H1 (cell line): ENCODE results near the gene INAVA. TPM values are rescaled to one million over a fixed set of nuclear protein-coding genes. Genes with fewer than 3 reads are reported as not detected.

ENCODE experiments used
- CTCF ChIA-PET: fragments of 300-600 bp; sonication (Branson Sonifier 250); formaldehyde crosslinking; loops from one replicate; lab custom pipeline; 2021; ENCODE audit not compliant: partially characterized antibody; lab: Charles Lee
- POLR2A ChIA-PET: fragments of 300-600 bp; sonication (Branson Sonifier 250); formaldehyde crosslinking; loops from one replicate; lab custom pipeline; 2021; ENCODE audit warnings: inconsistent platforms; ENCODE audit not compliant: partially characterized antibody; lab: Charles Lee
- DNase-seq, 2 experiments: peaks; one replicate each; pipeline versions ENCODE4 v3.0.0 to v3.0.0-alpha.2; 2010 to 2022; ENCODE audit warnings: low spot score in 2 of 2, low read depth in 1 of 2, mixed read lengths in 1 of 2
- FAIRE-seq: peaks from 2 replicates; lab custom pipeline; 2011; peaks lifted over from hg19 to GRCh38; lab: Jason Lieb, UNC
- H2AFZ ChIP-seq: 2 replicates; pipeline ENCODE4 v1.8.1; 2012; ENCODE audit warnings: low read length, inconsistent platforms
- H2AK5ac ChIP-seq: 2 replicates; pipeline ENCODE4 v1.6.1; 2013; ENCODE audit warnings: low read depth, low read length
- H2BK120ac ChIP-seq: replicated peaks from 2 replicates; pipeline ENCODE3; 2013; ENCODE audit warnings: low read depth, low read length, inconsistent platforms
- H2BK12ac ChIP-seq: 2 replicates; pipeline ENCODE4 v1.6.1; 2013; ENCODE audit warnings: low read depth, low read length
- H2BK15ac ChIP-seq: 2 replicates; pipeline ENCODE4 v1.6.1; 2013; ENCODE audit warnings: low read length
- H2BK20ac ChIP-seq: 2 replicates; pipeline ENCODE4 v1.6.1; 2013; ENCODE audit warnings: low read length
- H2BK5ac ChIP-seq: 2 replicates; pipeline ENCODE4 v1.6.1; 2013; ENCODE audit warnings: low read depth, low read length
- H3K14ac ChIP-seq: 2 replicates; pipeline ENCODE4 v1.6.1; 2013; ENCODE audit warnings: inconsistent platforms; ENCODE audit not compliant: insufficient read length
- H3K18ac ChIP-seq: 2 replicates; pipeline ENCODE4 v1.6.1; 2013; ENCODE audit warnings: low read length; ENCODE audit errors: extremely low read depth
- H3K23ac ChIP-seq: 2 replicates; pipeline ENCODE4 v1.6.1; 2013; ENCODE audit warnings: inconsistent platforms; ENCODE audit not compliant: insufficient read length
- H3K23me2 ChIP-seq: 2 replicates; pipeline ENCODE4 v1.6.1; 2013; ENCODE audit warnings: low read depth, low read length
- H3K27ac ChIP-seq: 2 replicates; pipeline ENCODE4 v1.6.1; 2011; ENCODE audit warnings: low read depth, low read length, inconsistent platforms
- H3K27me3 ChIP-seq, 4 experiments: replicated peaks in 1 of 4; 1 replicate in 1 of 4; 2 replicates in 3 of 4; pipeline versions ENCODE4 v1.6.1 to v1.8.1; 2011 to 2013; ENCODE audit warnings: low read length in 3 of 4, mild to moderate bottlenecking in 3 of 4, inconsistent platforms in 2 of 4, mixed read lengths in 2 of 4, moderate library complexity in 1 of 4; ENCODE audit not compliant: control insufficient read depth in 3 of 4, insufficient read depth in 3 of 4; ENCODE audit errors: extremely low read depth in 1 of 4
- H3K36me3 ChIP-seq, 4 experiments: 2 replicates each; pipeline versions ENCODE4 v1.6.1 to v1.8.1; 2011 to 2013; ENCODE audit warnings: mild to moderate bottlenecking in 4 of 4, low read length in 3 of 4, moderate library complexity in 2 of 4, control low read depth in 1 of 4, inconsistent platforms in 1 of 4; ENCODE audit not compliant: insufficient read depth in 4 of 4, control insufficient read depth in 2 of 4
- H3K4ac ChIP-seq: replicated peaks from 2 replicates; pipeline ENCODE3; 2013; ENCODE audit warnings: low read length, low read depth, mixed read lengths, inconsistent platforms; ENCODE audit not compliant: insufficient read length
- H3K4me1 ChIP-seq, 4 experiments: replicated peaks in 1 of 4; 1 replicate in 1 of 4; 2 replicates in 3 of 4; pipeline versions ENCODE4 v1.6.1 to v1.8.1; 2011 to 2013; ENCODE audit warnings: low read length in 3 of 4, inconsistent platforms in 2 of 4, mixed read lengths in 1 of 4; ENCODE audit not compliant: insufficient read depth in 4 of 4, control insufficient read depth in 3 of 4
- H3K4me2 ChIP-seq, 2 experiments: 2 replicates each; pipeline versions ENCODE4 v1.6.1 to v1.8.1; 2011 to 2013; ENCODE audit warnings: low read depth in 2 of 2, low read length in 2 of 2, control low read depth in 1 of 2, inconsistent platforms in 1 of 2, mild to moderate bottlenecking in 1 of 2; ENCODE audit not compliant: insufficient read depth in 1 of 2
- H3K4me3 ChIP-seq, 4 experiments: fragments of 200-600, 300-600 bp in 1 of 4; sonication (generic), shearing (Covaris generic), sonication (Bioruptor Twin) in 1 of 4; 2 replicates each; pipeline versions ENCODE4 v1.5.1 to v1.8.1; 2011 to 2016; ENCODE audit warnings: low read length in 4 of 4, low read depth in 3 of 4, control low read depth in 2 of 4, inconsistent platforms in 2 of 4, mild to moderate bottlenecking in 2 of 4, mixed read lengths in 1 of 4, moderate library complexity in 1 of 4; ENCODE audit not compliant: insufficient read depth in 2 of 4; ENCODE audit errors: extremely low read depth in 1 of 4
- H3K56ac ChIP-seq: replicated peaks from 2 replicates; pipeline ENCODE3; 2013; ENCODE audit warnings: low read depth, mild to moderate bottlenecking, mixed read lengths, low read length, inconsistent platforms; ENCODE audit not compliant: insufficient read length
- H3K79me1 ChIP-seq: 2 replicates; pipeline ENCODE4 v1.6.1; 2013; ENCODE audit warnings: low read depth, low read length, control low read depth
- H3K79me2 ChIP-seq, 2 experiments: 2 replicates each; pipeline versions ENCODE4 v1.6.1 to v1.8.1; 2012 to 2013; ENCODE audit warnings: low read length in 2 of 2, mild to moderate bottlenecking in 2 of 2, inconsistent platforms in 1 of 2; ENCODE audit not compliant: insufficient read depth in 2 of 2, control insufficient read depth in 1 of 2
- H3K9ac ChIP-seq, 4 experiments: replicated peaks in 1 of 4; 1 replicate in 1 of 4; 2 replicates in 3 of 4; pipeline versions ENCODE4 v1.6.1 to v1.8.1; 2011 to 2013; ENCODE audit warnings: low read depth in 3 of 4, low read length in 3 of 4, control low read depth in 2 of 4, mild to moderate bottlenecking in 2 of 4, moderate library complexity in 2 of 4, inconsistent platforms in 1 of 4; ENCODE audit errors: extremely low read depth in 1 of 4
- H3K9me3 ChIP-seq, 2 experiments: 2 replicates each; pipeline versions ENCODE4 v1.6.1 to v1.8.1; 2012 to 2013; ENCODE audit warnings: mild to moderate bottlenecking in 2 of 2, moderate library complexity in 2 of 2, control low read depth in 1 of 2, inconsistent platforms in 1 of 2, low read depth in 1 of 2, low read length in 1 of 2, mixed read lengths in 1 of 2; ENCODE audit not compliant: insufficient read depth in 2 of 2
- H4K20me1 ChIP-seq, 2 experiments: replicated peaks in 1 of 2; 2 replicates each; pipeline versions ENCODE3 to v1.8.1; 2011 to 2013; ENCODE audit warnings: inconsistent platforms in 2 of 2, low read length in 2 of 2, mild to moderate bottlenecking in 1 of 2; ENCODE audit not compliant: insufficient read depth in 2 of 2, control insufficient read depth in 1 of 2
- H4K5ac ChIP-seq: 2 replicates; pipeline ENCODE4 v1.6.1; 2013; ENCODE audit warnings: low read length, low read depth, mixed read lengths, inconsistent platforms; ENCODE audit not compliant: insufficient read length
- H4K8ac ChIP-seq: 2 replicates; pipeline ENCODE4 v1.8.0; 2013; ENCODE audit warnings: mild to moderate bottlenecking, moderate library complexity, low read length, inconsistent platforms; ENCODE audit not compliant: insufficient read depth; ENCODE audit errors: extremely low read depth
- H4K91ac ChIP-seq: replicated peaks from 2 replicates; pipeline ENCODE3; 2013; ENCODE audit warnings: low read length, mixed read lengths, inconsistent platforms; ENCODE audit not compliant: insufficient read length
- ATF2 ChIP-seq: IDR thresholded peaks from 2 replicates; pipeline ENCODE4 v1.6.1; 2012; ENCODE audit warnings: low read length, inconsistent platforms
- BACH1 ChIP-seq: IDR thresholded peaks from 2 replicates; pipeline ENCODE4 v1.6.1; 2012; ENCODE audit warnings: low read length, improper control_type of control experiment
- CHD2 ChIP-seq: IDR thresholded peaks from 2 replicates; pipeline ENCODE4 v1.6.1; 2012; ENCODE audit warnings: low read length, improper control_type of control experiment
- E2F6 ChIP-seq: IDR thresholded peaks from 2 replicates; pipeline ENCODE4 v1.6.1; 2012; ENCODE audit warnings: inconsistent platforms
- EGR1 ChIP-seq: IDR thresholded peaks from 2 replicates; pipeline ENCODE4 v1.6.1; 2011; ENCODE audit warnings: low read depth, low read length, borderline replicate concordance
- MAFK ChIP-seq: IDR thresholded peaks from 2 replicates; pipeline ENCODE4 v1.6.1; 2012; ENCODE audit warnings: low read depth, mild to moderate bottlenecking, improper control_type of control experiment, low read length
- NRF1 ChIP-seq: IDR thresholded peaks from 2 replicates; pipeline ENCODE4 v1.6.1; 2011; ENCODE audit warnings: mild to moderate bottlenecking, low read depth, low read length, improper control_type of control experiment
- PHF8 ChIP-seq: fragments of 200-600 bp; sonication (generic); conservative IDR thresholded peaks from 2 replicates; pipeline ENCODE4 v1.7.1; 2012; ENCODE audit warnings: low read depth, mild to moderate bottlenecking, inconsistent platforms, low read length, moderate library complexity
- SRF ChIP-seq: IDR thresholded peaks from 2 replicates; pipeline ENCODE4 v1.6.1; 2011; ENCODE audit warnings: mild to moderate bottlenecking, low read depth, low read length, moderate library complexity
- WGBS, 2 experiments: shearing (Covaris generic) in 1 of 2; methylation state at CpG; one replicate each; pipeline versions ENCODE4 v1.1.6 to v1.1.7; 2013 to 2015; ENCODE audit warnings: low lambda C conversion rate in 2 of 2, mixed read lengths in 2 of 2, inconsistent platforms in 1 of 2, low coverage in 1 of 2, missing lambda C conversion rate in 1 of 2; ENCODE audit not compliant: insufficient replicate concordance in 2 of 2, insufficient coverage in 1 of 2, insufficient read length in 1 of 2; ENCODE audit errors: extremely low coverage in 1 of 2, missing lambda C conversion rate in 1 of 2; 5-methylcytosine and 5-hydroxymethylcytosine counted together
- polyA plus RNA-seq, 7 experiments: library from polyadenylated mRNA; depleted of rRNA in 3 of 7; stranded (reverse) in 5 of 7; unstranded in 2 of 7; fragments of >200 nt in 5 of 7; fragments of 200-250 nt in 2 of 7; gene quantifications; 1 replicate in 5 of 7; 2 replicates in 1 of 7; 4 replicates in 1 of 7; pipeline versions ENCODE4 v1.2.1 to v1.2.3, GENCODE V29; 2011 to 2013; ENCODE audit warnings: missing spikeins in 2 of 7, mixed read lengths in 2 of 7
- total RNA-seq: library from RNA; stranded (reverse); fragmentation: NEBNext Ultra II Directional; extraction: Animal tissue kit (Norgen Biotek cat#: 25700); gene quantifications from 2 replicates; pipeline ENCODE4 v1.2.1, GENCODE V29; 2021

Gene INAVA
- total and polyA plus RNA-seq, 2 of the 8 experiments (the other 6 are each of a cell fraction or from before 2014, with no cell fraction given): 46.8 to 49.3 TPM

- FAIRE-seq (no peak), DNase-seq (peak in 1 of 2 experiments; percentile 32)
- H3K27ac ChIP-seq: no peak overlapping the region
- no peak overlapping the region for H2BK5ac ChIP-seq
- no peak overlapping the region for H2BK12ac ChIP-seq
- H3K36me3 ChIP-seq: no peaks in the 10 kb centered on the region
- H4K20me1 ChIP-seq: no peaks in the 10 kb centered on the region
- no peak overlapping the region for H3K4me3 ChIP-seq
- H3K27me3 ChIP-seq: no peaks in the 10 kb centered on the region
- no peak overlapping the region for H3K18ac ChIP-seq
- no peak overlapping the region for H4K91ac ChIP-seq
- H3K4me1 ChIP-seq: peaks cover 0 to 8% (median 4%) of the 10 kb centered on the region in 4 experiments; a peak in 4 of 7 replicates
- no peak overlapping the region for H3K9ac ChIP-seq
- CTCF ChIA-PET: interaction anchor here (0.8 to 2.5 kb wide), 7 partner anchors 9 to 533 kb away, joined by 3 to 7 read pairs (median 3); no protein-coding TSS in a partner anchor
- H3K79me1 ChIP-seq: no peaks in the 10 kb centered on the region
- H3K9me3 ChIP-seq: no peaks in the 10 kb centered on the region
- no peak overlapping the region; a peak in 1 of 4 replicates for H3K4me2 ChIP-seq
- no peak overlapping the region for H3K14ac ChIP-seq
- H2AK5ac ChIP-seq: no peak overlapping the region
- H2BK15ac ChIP-seq: no peak overlapping the region
- no peak overlapping the region for H4K8ac ChIP-seq
- H2BK20ac ChIP-seq: no peak overlapping the region
- H2BK120ac ChIP-seq: no peak overlapping the region
- no peaks in the 10 kb centered on the region for H3K79me2 ChIP-seq
- no peaks in the 10 kb centered on the region for H3K23me2 ChIP-seq
- POLR2A ChIA-PET: interaction anchor here (1.3 to 7.9 kb wide), 2 partner anchors 15 to 254 kb away, joined by 3 to 68 read pairs; partner anchors contain the start of gene KIF14
- no peak overlapping the region for H3K23ac ChIP-seq
- no peak overlapping the region for H4K5ac ChIP-seq
- H3K4ac ChIP-seq: no peak overlapping the region
- peak overlapping the region; percentile 47 for H2AFZ ChIP-seq
- WGBS, 2 experiments: 83% methylated on average over 5 of the region's 5 CpGs; no CpG with 5 or more reads in 1 of the 2 experiments
- H3K56ac ChIP-seq: no peak overlapping the region
- no peak for TF ChIP-seq MAFK
- TF ChIP-seq EGR1: no peak
- no peak for TF ChIP-seq BACH1
- TF ChIP-seq CHD2: no peak
- TF ChIP-seq SRF: no peak
- no peak for TF ChIP-seq ATF2
- TF ChIP-seq PHF8: no peak
- no peak for TF ChIP-seq E2F6
- TF ChIP-seq NRF1: no peak
Observed at GRCh38 chr1:200875416-200875815, 19.3 kb upstream of the INAVA start.
